OCI-LY1 (cell line): ENCODE data around the gene PKD1.
"Not testable (repeated sequence)": the region's sequence is repeated elsewhere in the genome, so short reads cannot be mapped to it uniquely, and the experiment has no call there.

ENCODE experiments used
- H2AFZ ChIP-seq: fragments of 200-600 bp; sonication (generic), shearing (Covaris generic); 2 replicates; pipeline ENCODE4 v1.6.0; 2014; ENCODE audit warnings: antibody characterized with exemption, mild to moderate bottlenecking, low read length
- H3F3A ChIP-seq: fragments of 200-600 bp; sonication (generic), shearing (Covaris generic); 2 replicates; pipeline ENCODE4 v1.6.0; 2014; ENCODE audit warnings: mild to moderate bottlenecking, antibody characterized with exemption, low read length, moderate library complexity; ENCODE audit not compliant: insufficient read depth
- H3K27ac ChIP-seq: fragments of 200-600 bp; sonication (generic); 2 replicates; pipeline ENCODE4 v1.5.1; 2014; ENCODE audit warnings: low read length, mixed run types, mild to moderate bottlenecking, low read depth; ENCODE audit not compliant: poor library complexity, severe bottlenecking
- H3K27me3 ChIP-seq: fragments of 200-600 bp; sonication (generic); 2 replicates; pipeline ENCODE4 v1.6.0; 2014; ENCODE audit warnings: antibody characterized with exemption, mild to moderate bottlenecking, low read length, moderate library complexity; ENCODE audit not compliant: insufficient read depth
- H3K36me3 ChIP-seq: fragments of 200-600 bp; sonication (generic); 2 replicates; pipeline ENCODE4 v1.6.1; 2014; ENCODE audit warnings: mild to moderate bottlenecking, antibody characterized with exemption, low read length, moderate library complexity, mixed read lengths; ENCODE audit not compliant: insufficient read depth
- H3K4me1 ChIP-seq: fragments of 200-600 bp; sonication (generic); 2 replicates; pipeline ENCODE4 v1.5.1; 2014; ENCODE audit warnings: mild to moderate bottlenecking, low read length, moderate library complexity; ENCODE audit not compliant: insufficient read depth, severe bottlenecking
- H3K4me2 ChIP-seq: fragments of 200-600 bp; sonication (generic), shearing (Covaris generic); 2 replicates; pipeline ENCODE4 v1.6.1; 2014; ENCODE audit warnings: low read length
- H3K4me3 ChIP-seq: fragments of 200-600 bp; sonication (generic); 2 replicates; pipeline ENCODE4 v1.5.1; 2014; ENCODE audit warnings: low read length, low read depth, mild to moderate bottlenecking, mixed read lengths; ENCODE audit not compliant: poor library complexity, severe bottlenecking
- H3K79me2 ChIP-seq: fragments of 200-600 bp; shearing (Covaris generic); 2 replicates; pipeline ENCODE4 v1.6.1; 2016; ENCODE audit warnings: mixed run types, low read length, mixed read lengths; ENCODE audit not compliant: insufficient read depth
- H3K9ac ChIP-seq: fragments of 200-600 bp; sonication (generic), shearing (Covaris generic); 2 replicates; pipeline ENCODE4 v1.6.1; 2014; ENCODE audit warnings: mild to moderate bottlenecking, low read length, mixed read lengths
- H3K9me2 ChIP-seq: fragments of 200-600 bp; sonication (generic), shearing (Covaris generic); 2 replicates; pipeline ENCODE4 v1.6.1; 2014; ENCODE audit warnings: low read depth, mild to moderate bottlenecking, low read length, mixed read lengths
- H3K9me3 ChIP-seq: fragments of 200-600 bp; shearing (Covaris generic); 2 replicates; pipeline ENCODE4 v1.6.1; 2014; ENCODE audit warnings: low read length, mixed read lengths
- H4K20me1 ChIP-seq: fragments of 200-600 bp; sonication (generic), shearing (Covaris generic); 2 replicates; pipeline ENCODE4 v1.6.0; 2016; ENCODE audit warnings: mild to moderate bottlenecking, low read length; ENCODE audit not compliant: insufficient read depth

Gene PKD1

DNA sequence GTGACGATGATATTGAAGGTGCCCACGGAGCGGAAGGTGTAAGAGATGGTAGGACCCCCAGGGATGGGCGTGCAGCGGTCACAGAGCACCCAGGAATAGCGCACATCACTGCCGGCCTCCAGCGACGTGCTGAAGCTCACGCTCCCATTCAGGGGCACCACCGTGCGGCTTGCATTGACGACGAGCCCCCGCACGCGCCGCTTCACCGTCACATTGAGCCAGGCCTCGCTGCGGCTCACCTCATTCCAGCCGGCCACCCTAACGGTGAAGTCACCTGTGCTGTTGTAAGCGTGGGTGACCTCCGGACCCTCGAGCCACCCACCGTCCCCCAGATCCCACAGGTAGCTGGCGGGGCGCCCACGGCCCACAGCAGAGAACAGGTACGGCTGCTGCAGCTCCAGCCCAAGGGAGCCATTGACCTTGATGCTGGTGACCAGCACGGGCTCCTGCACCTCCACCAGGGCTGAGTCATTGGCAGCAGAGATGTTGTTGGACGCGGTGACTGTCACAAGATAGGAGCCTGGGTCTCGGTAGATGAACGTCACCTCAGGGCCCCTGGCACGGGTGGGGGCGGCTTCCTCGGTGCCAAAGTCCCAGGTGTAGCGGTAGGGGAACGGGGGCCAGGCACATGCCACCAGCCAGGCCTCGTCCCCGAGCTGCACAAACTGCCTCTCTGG is 25.2 kb downstream of the PKD1 start:
- H2AFZ ChIP-seq, H3K4me2 ChIP-seq, H3K9me2 ChIP-seq, H3K9ac ChIP-seq, H3K4me1 ChIP-seq, H3K27ac ChIP-seq, H4K20me1 ChIP-seq, H3F3A ChIP-seq, H3K79me2 ChIP-seq, H3K4me3 ChIP-seq, H3K9me3 ChIP-seq, H3K27me3 ChIP-seq, H3K36me3 ChIP-seq: not testable (repeated sequence)

DNA sequence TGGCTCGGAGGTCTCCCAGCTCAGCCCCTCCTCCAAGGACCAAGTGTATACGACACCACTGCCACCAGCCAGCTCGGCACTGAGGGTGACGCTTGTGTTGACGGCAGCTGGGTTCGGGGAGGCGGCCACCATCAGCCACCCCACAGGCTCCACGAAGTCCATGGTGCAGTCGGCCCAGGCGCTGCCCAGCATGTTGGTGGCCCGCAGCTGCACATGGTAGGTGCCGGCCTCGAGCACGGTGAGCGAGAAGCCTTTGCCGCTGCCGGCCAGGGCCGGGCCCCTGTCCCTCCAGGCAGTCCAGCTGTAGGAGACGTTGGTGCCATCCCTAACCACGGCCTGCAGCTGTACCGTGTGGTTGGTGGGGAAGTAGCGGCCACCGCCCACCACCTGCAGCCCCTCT is 25.8 kb downstream of the PKD1 start:
- H3K9me2 ChIP-seq, H3K9me3 ChIP-seq, H3K4me3 ChIP-seq, H3K27ac ChIP-seq, H3K27me3 ChIP-seq, H3K4me1 ChIP-seq, H3K4me2 ChIP-seq, H2AFZ ChIP-seq, H3K9ac ChIP-seq, H4K20me1 ChIP-seq, H3K79me2 ChIP-seq, H3F3A ChIP-seq, H3K36me3 ChIP-seq: not testable (repeated sequence)

DNA sequence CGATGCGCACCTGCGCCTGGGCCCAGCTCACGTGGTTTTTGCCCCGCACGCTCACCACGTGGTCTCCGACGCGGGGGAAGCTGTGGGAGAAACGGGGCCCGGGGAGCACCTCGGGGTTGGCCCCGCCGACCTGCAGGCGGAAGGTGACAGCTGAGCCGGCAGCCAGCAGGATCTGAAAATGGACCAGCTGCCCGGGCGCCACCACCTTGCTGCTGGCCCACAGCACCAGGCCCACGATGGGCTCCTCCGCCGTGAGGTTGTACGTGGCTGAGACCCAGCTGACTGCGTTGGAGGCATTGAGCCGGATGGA is 26.5 kb downstream of the PKD1 start:
- H3K4me2 ChIP-seq, H3K36me3 ChIP-seq: not testable (repeated sequence)

DNA sequence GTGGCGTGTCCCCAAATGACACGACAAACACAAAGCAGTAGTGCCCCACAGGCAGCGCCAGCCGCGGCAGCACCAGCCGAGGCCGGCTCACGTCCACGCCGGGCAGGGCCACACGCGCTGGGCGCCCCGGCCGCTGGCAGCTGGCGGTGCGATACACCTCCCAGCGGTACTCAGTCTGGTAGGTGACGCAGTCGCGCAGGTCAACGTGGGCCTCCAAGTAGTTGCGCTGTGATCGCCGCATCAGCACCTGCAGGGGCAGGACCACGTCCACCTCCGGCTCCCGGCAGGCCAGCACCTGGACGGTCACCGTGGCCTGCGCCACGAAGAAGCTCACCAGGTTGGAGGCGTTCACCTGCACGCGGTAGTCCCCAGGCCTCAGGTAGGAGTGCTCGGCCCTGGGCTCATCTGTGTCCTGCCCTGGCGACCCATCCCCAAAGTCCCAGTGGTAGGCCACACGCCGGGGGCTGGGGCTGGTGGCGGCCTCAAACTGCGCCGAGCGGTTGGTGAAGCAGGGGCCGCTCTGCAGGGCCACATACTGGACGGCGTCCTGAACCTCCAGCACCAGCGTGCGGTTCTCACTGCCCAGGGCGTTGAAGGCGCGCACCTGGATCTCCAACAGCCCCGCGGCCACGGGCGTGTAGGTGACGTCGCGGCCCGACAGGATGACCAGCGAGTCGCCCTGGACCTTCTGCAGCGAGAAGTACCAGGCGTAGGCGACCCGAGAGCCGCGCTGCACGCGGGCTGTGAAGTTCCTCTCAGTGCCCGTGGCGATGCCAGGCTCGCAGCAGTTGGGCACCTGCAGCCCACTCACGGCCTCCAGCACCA is 27.0 kb downstream of the PKD1 start:
- not testable (repeated sequence) for H3K9me3 ChIP-seq, H4K20me1 ChIP-seq

More for the DNA sequence above, 26.5 kb downstream of the PKD1 start:
- not testable (repeated sequence) for H3K4me1 ChIP-seq, H3K4me3 ChIP-seq, H3K9ac ChIP-seq, H3K27me3 ChIP-seq, H3K9me2 ChIP-seq, H2AFZ ChIP-seq, H3F3A ChIP-seq, H3K9me3 ChIP-seq, H4K20me1 ChIP-seq, H3K27ac ChIP-seq, H3K79me2 ChIP-seq

DNA sequence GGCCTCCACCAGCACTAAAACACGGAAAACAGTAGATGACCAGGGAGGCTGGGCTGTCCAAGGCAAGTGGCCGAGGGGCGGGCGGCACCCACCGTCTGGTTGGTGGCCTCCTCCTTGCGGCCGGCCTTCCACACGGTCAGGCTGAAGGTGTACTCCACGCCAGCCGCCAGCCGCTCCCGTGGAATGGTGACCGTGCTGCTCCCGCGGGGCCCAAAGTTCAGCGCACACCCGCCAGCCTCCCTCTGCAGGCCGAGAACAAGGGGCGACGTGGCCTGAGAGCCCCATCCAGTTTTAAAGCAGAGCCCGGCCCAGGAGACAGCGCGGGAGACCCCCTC is 27.9 kb downstream of the PKD1 start:
- not testable (repeated sequence) for H3K9ac ChIP-seq, H3K27ac ChIP-seq, H2AFZ ChIP-seq, H3K79me2 ChIP-seq, H3K27me3 ChIP-seq, H3K4me3 ChIP-seq, H3F3A ChIP-seq, H3K4me1 ChIP-seq, H4K20me1 ChIP-seq, H3K9me2 ChIP-seq, H3K4me2 ChIP-seq, H3K9me3 ChIP-seq, H3K36me3 ChIP-seq

More for the DNA sequence above, 27.0 kb downstream of the PKD1 start:
- not testable (repeated sequence) for H3K36me3 ChIP-seq, H3K27me3 ChIP-seq, H3K9ac ChIP-seq, H3K9me2 ChIP-seq, H3F3A ChIP-seq, H3K4me1 ChIP-seq, H3K79me2 ChIP-seq, H3K4me2 ChIP-seq, H2AFZ ChIP-seq, H3K27ac ChIP-seq, H3K4me3 ChIP-seq

DNA sequence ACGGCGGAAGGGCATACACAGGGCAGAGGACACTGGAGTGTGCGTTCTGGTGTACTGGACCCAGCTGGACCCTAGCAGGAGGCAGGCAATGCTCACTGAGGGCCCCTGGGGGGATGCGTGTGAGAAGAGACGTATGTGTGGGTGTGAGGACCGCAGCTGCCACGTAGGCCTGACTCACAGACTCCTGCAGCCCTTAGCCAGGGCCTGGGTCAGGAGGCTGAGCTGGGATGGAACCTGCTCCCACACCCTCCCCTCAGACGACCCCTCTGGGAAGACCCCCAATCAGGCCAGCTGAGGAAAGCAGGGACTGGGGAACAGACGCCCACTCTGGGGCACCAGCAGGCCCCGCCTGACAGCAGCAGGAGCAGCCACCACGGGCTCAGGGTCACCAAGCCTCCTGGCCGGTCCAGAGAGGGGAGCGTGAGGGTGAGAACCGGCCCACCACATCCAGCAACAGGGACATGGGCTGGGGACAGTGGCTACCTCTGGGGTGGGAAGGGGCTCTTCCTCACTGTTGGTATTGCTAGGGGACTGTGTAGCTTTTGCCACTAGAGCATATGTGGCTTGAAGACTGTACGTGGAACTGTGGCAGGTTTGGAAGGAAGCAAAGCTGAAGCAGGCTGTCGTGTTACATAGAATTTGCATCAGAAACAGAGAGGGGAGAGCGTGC is 28.4 kb downstream of the PKD1 start:
- H3K9ac ChIP-seq, H3F3A ChIP-seq, H3K36me3 ChIP-seq: not testable (repeated sequence)

DNA sequence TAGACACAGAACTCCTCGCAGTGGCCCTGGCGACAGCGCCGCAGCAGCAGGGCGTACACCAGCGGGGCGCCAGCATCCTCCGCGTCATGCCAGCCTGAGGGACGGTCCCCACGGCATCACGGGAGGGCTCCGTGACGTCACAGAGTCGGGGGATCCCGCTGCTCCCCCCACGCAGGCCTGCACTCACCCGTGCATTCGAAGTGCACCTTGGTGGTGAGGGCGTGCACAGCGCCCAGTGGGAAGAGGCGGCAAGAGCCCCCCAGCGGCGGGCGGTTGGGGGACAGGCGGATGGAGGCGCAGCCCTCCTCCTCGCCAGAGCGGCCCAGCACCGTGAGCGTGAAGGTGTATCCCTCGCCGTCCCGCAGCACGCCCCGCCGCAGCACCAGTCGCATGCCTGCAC is 29.5 kb downstream of the PKD1 start:
- not testable (repeated sequence) for H3K4me3 ChIP-seq

More for the DNA sequence above, 28.4 kb downstream of the PKD1 start:
- not testable (repeated sequence) for H3K4me3 ChIP-seq, H3K9me3 ChIP-seq, H3K27ac ChIP-seq, H3K79me2 ChIP-seq, H3K9me2 ChIP-seq, H3K4me2 ChIP-seq, H2AFZ ChIP-seq, H4K20me1 ChIP-seq, H3K4me1 ChIP-seq, H3K27me3 ChIP-seq

More for the DNA sequence above, 29.5 kb downstream of the PKD1 start:
- not testable (repeated sequence) for H3K9me3 ChIP-seq, H3K79me2 ChIP-seq, H3K36me3 ChIP-seq, H3F3A ChIP-seq, H3K27ac ChIP-seq, H3K9ac ChIP-seq, H3K4me1 ChIP-seq, H3K9me2 ChIP-seq, H3K27me3 ChIP-seq, H3K4me2 ChIP-seq, H4K20me1 ChIP-seq, H2AFZ ChIP-seq
